Ovary (tissue), 3 donors: Measurements from ENCODE around the gene BTBD3.

Experiments
- CTCF ChIP-seq, 3 donors: fragments of 450-650 bp in 2 of 3; fragments of 200-600 bp in 1 of 3; IDR thresholded peaks; one replicate each; pipeline versions ENCODE4 v1.5.1 to v1.8.0; 2016 to 2022; ENCODE audit warnings: antibody characterized with exemption in 3 of 3, mild to moderate bottlenecking in 1 of 3
- POLR2A ChIP-seq: fragments of 450-650 bp; IDR thresholded peaks from one replicate; pipeline ENCODE4 v1.6.1; 2017; ENCODE audit warnings: antibody characterized with exemption, mild to moderate bottlenecking, moderate library complexity
- donor health status: DM: no; HTN: no; CAD: no.

- TF ChIP-seq CTCF (IDR thresholded peaks at IDR 0.05) (no peak), POLR2A (no peak)
These were observed 29.0 kb upstream of the BTBD3 start for GRCh38 chr20:11888648-11889047.
